DOHH2 (cell line): ENCODE measurements around the gene GALNT9.
"Not testable (repeated sequence)": the region's sequence is repeated elsewhere in the genome, so short reads cannot be mapped to it uniquely, and the experiment has no call there.

ENCODE experiments used
- H3F3A ChIP-seq: fragments of 200-600 bp; sonication (generic), shearing (Covaris generic); 2 replicates; pipeline ENCODE4 v1.6.0; 2016; ENCODE audit warnings: antibody characterized with exemption, mild to moderate bottlenecking; ENCODE audit not compliant: control insufficient read depth, insufficient read depth
- H3K27ac ChIP-seq: fragments of 200-600 bp; sonication (generic); 2 replicates; pipeline ENCODE4 v1.5.1; 2014; ENCODE audit warnings: low read depth, mild to moderate bottlenecking, low read length, moderate library complexity
- H3K27me3 ChIP-seq: fragments of 200-600 bp; sonication (generic); 2 replicates; pipeline ENCODE4 v1.6.1; 2014; ENCODE audit warnings: mild to moderate bottlenecking, low read length, mixed read lengths; ENCODE audit not compliant: control insufficient read depth
- H3K36me3 ChIP-seq: fragments of 200-600 bp; sonication (generic); 2 replicates; pipeline ENCODE4 v1.6.1; 2014; ENCODE audit warnings: mild to moderate bottlenecking, low read length, moderate library complexity, mixed read lengths; ENCODE audit not compliant: control insufficient read depth
- H3K4me1 ChIP-seq: fragments of 200-600 bp; sonication (generic); 2 replicates; pipeline ENCODE4 v1.6.1; 2014; ENCODE audit warnings: mild to moderate bottlenecking, low read length, mixed read lengths; ENCODE audit not compliant: control insufficient read depth
- H3K4me2 ChIP-seq: fragments of 200-600 bp; sonication (generic); 2 replicates; pipeline ENCODE4 v1.6.0; 2014; ENCODE audit warnings: mild to moderate bottlenecking, low read length, moderate library complexity
- H3K4me3 ChIP-seq: fragments of 200-600 bp; sonication (generic); 2 replicates; pipeline ENCODE4 v1.5.1; 2014; ENCODE audit warnings: mild to moderate bottlenecking, low read length, mixed read lengths
- H3K79me2 ChIP-seq: fragments of 200-600 bp; sonication (generic); 2 replicates; pipeline ENCODE4 v1.6.1; 2014; ENCODE audit warnings: mild to moderate bottlenecking, low read length, mixed read lengths; ENCODE audit not compliant: control insufficient read depth
- H3K9me2 ChIP-seq: fragments of 200-600 bp; sonication (generic); replicated peaks from 2 replicates; pipeline ENCODE4 v1.6.1; 2014; ENCODE audit warnings: mild to moderate bottlenecking, low read length, mixed read lengths; ENCODE audit not compliant: control insufficient read depth
- H3K9me3 ChIP-seq: fragments of 200-600 bp; sonication (generic); 2 replicates; pipeline ENCODE4 v1.6.1; 2014; ENCODE audit warnings: antibody characterized with exemption, low read length, mixed read lengths; ENCODE audit not compliant: control insufficient read depth, insufficient read depth
- H4K20me1 ChIP-seq: fragments of 200-600 bp; sonication (generic); 2 replicates; pipeline ENCODE4 v1.6.0; 2014; ENCODE audit warnings: low read depth, mild to moderate bottlenecking, antibody characterized with exemption, low read length, moderate library complexity; ENCODE audit not compliant: control insufficient read depth, insufficient read depth
- EZH2phosphoT487 ChIP-seq: fragments of 200-600 bp; sonication (generic); IDR thresholded peaks from 2 replicates; pipeline ENCODE4 v1.6.1; 2017; ENCODE audit warnings: borderline replicate concordance, mild to moderate bottlenecking, antibody characterized with exemption, low read length, moderate library complexity, mixed read lengths
- TF ChIP-seq, protein P1 (sequence below): fragments of 200-600 bp; sonication (generic); IDR thresholded peaks from one replicate; pipeline ENCODE4 v1.5.1; 2014; ENCODE audit warnings: antibody characterized with exemption, mild to moderate bottlenecking, low read depth, low read length; ENCODE audit not compliant: poor library complexity, severe bottlenecking

The GALNT9 gene

DNA sequence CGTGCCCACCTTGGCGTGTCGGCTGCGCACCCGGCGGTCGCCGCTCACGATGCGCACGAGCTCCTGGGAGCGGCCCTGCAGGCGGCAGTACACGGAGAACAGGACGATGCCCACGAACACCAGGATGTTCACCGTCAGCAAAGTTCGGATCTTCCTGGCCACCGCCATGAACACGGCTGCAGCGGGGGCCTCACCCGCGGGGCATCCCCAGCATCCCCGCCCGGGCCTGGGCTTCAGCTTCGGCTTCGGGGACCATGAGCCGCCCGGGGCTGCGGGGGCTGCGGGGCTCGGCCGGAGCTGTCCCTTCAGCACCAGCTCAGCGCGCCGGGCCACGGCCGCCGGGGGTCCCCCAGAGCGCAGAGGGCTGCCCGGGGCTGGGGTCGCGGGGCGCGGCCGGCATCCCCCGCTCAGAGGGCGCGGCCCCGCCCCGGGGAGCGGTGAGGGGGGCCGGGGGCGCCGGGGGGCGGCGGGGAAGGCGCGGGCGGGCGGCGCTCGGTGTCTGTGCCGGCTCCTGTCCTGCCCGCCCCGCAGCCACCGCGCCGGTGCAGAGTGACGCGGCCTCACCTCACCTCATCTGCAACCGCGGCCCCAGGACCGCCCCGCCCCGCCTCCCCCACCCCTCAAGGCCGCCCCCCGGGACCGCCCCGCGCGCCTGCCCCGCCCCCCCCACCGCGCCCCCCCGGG, at the start of gene GALNT9:
Gene GALNT9, minus strand, starts transcription at position 554 of the 684 bp plus-strand sequence. Its CDS starts 386 bp downstream, at position 168.
- Histone ChIP-seq H3K79me2 (no peaks in the 10 kb centered on the region), H3K36me3 (no peaks in the 10 kb centered on the region), H3K9me3 (peaks cover 17% of the 10 kb centered on the region; the same call in 1 of the 2 replicates), H3K27me3 (no peaks in the 10 kb centered on the region), H3K27ac (no peak within 1 kb of the TSS), H4K20me1 (no peaks in the 10 kb centered on the region), H3K4me3 (no peak within 1 kb of the TSS), H3K4me2 (no peak within 1 kb of the TSS), H3F3A (no peaks in the 10 kb centered on the region), H3K4me1 (no peaks in the 10 kb centered on the region), H3K9me2 (no peaks in the 10 kb centered on the region)
- TF ChIP-seq EZH2phosphoT487 = no peak
- TF ChIP-seq, protein P1, sequence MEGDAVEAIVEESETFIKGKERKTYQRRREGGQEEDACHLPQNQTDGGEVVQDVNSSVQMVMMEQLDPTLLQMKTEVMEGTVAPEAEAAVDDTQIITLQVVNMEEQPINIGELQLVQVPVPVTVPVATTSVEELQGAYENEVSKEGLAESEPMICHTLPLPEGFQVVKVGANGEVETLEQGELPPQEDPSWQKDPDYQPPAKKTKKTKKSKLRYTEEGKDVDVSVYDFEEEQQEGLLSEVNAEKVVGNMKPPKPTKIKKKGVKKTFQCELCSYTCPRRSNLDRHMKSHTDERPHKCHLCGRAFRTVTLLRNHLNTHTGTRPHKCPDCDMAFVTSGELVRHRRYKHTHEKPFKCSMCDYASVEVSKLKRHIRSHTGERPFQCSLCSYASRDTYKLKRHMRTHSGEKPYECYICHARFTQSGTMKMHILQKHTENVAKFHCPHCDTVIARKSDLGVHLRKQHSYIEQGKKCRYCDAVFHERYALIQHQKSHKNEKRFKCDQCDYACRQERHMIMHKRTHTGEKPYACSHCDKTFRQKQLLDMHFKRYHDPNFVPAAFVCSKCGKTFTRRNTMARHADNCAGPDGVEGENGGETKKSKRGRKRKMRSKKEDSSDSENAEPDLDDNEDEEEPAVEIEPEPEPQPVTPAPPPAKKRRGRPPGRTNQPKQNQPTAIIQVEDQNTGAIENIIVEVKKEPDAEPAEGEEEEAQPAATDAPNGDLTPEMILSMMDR = no peak

DNA sequence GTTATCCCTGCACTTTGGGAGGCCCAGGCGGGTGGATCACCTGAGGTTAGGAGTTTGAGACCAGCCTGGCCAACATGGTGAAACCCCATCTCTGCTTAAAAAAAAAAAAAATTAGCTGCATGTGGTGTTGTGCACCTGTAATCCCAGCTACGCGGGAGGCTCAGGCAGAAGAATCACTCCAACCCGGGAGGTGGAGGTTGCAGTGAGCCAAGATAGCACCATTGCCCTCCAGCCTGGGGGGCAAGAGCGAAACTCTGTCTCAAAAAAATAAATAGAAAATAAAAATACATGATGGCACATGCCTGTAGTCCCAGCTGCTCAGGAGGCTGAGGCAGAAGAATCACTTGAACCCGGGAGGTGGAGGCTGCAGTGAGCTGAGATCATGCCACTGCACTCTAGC, 49.7 kb upstream of the GALNT9 start:
- not testable (repeated sequence) for H3K27ac ChIP-seq, H3F3A ChIP-seq, H3K27me3 ChIP-seq, H3K4me2 ChIP-seq, H3K4me1 ChIP-seq, H3K9me2 ChIP-seq, H3K36me3 ChIP-seq, H3K79me2 ChIP-seq, H4K20me1 ChIP-seq, H3K4me3 ChIP-seq, H3K9me3 ChIP-seq

DNA sequence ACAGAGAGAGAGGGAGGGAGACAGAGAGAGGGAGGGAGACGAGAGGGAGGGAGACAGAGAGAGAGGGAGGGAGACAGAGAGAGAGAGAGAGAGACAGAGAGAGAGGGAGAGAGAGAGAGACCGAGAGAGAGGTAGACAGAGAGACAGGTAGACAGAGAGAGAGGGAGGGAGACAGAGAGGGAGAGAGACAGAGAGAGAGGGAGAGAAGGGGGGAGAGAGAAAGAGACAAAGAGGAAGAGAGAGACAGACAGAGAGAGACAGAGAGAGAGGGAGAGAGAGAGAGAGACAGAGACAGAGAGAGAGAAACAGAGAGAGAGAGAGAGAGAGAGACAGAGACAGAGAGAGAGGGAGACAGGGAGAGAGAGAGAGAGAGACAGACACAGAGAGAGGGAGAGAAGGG, 47.8 kb upstream of the GALNT9 start:
- TF ChIP-seq, protein P1 = no peak
- TF ChIP-seq EZH2phosphoT487 = no peak
- no peak overlapping the region for H3K4me2 ChIP-seq

DNA sequence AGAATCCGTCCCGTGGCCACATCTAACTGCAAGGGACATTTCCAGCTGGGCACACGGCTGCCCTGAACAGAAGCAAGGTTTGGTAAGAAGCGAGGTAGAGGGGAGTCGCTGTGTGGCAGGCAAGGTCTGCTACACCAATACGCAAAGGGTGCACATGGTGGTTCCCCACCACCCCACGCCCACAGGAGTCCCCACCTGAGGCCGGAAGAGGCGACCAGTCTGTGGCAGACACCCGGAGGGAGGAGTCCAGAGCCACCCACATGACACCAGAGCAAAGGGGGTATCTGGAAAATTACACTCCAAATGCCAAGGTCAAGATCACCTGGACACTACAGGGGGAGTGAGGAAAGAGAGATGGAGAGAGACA, 47.1 kb upstream of the GALNT9 start:
- peaks cover 2% of the 10 kb centered on the region for H3K27me3 ChIP-seq
- no peak overlapping the region for H3K27ac ChIP-seq
- H3K4me1 ChIP-seq = no peaks in the 10 kb centered on the region
- H3K4me3 ChIP-seq = no peak overlapping the region
- H3K36me3 ChIP-seq = no peaks in the 10 kb centered on the region
- H4K20me1 ChIP-seq = no peaks in the 10 kb centered on the region
- TF ChIP-seq, protein P1 = no peak
- TF ChIP-seq EZH2phosphoT487 = no peak
- peaks cover 2% of the 10 kb centered on the region; the same call in 1 of the 2 replicates for H3K9me3 ChIP-seq
- no peaks in the 10 kb centered on the region for H3K9me2 ChIP-seq
- H3K4me2 ChIP-seq = no peak overlapping the region
- H3F3A ChIP-seq = no peaks in the 10 kb centered on the region
- H3K79me2 ChIP-seq = no peaks in the 10 kb centered on the region

More for the DNA sequence above, 47.8 kb upstream of the GALNT9 start:
- H3K9me3 ChIP-seq = no peaks in the 10 kb centered on the region
- H4K20me1 ChIP-seq = no peaks in the 10 kb centered on the region
- H3K9me2 ChIP-seq = no peaks in the 10 kb centered on the region
- no peak overlapping the region for H3K27ac ChIP-seq
- H3K4me3 ChIP-seq = no peak overlapping the region
- H3K36me3 ChIP-seq = no peaks in the 10 kb centered on the region
- peaks cover 2% of the 10 kb centered on the region for H3K27me3 ChIP-seq
- H3K4me1 ChIP-seq = no peaks in the 10 kb centered on the region
- no peaks in the 10 kb centered on the region for H3F3A ChIP-seq
- H3K79me2 ChIP-seq = no peaks in the 10 kb centered on the region
